Omental fat pad (tissue), 4 donors: Measurements from ENCODE around the gene CFAP100. TPM values are rescaled to one million over a fixed set of nuclear protein-coding genes. Genes with fewer than 3 reads are reported as not detected.

Experiments used
- ATAC-seq: fragments of 150-250 bp; one replicate; pipeline ENCODE4 v1.9.1; 2016; ENCODE audit warnings: mild to moderate bottlenecking, moderate library complexity; ENCODE audit not compliant: low FRiP score
- DNase-seq: peaks from one replicate; pipeline ENCODE4 v3.0.0-alpha.2; 2019; ENCODE audit warnings: low spot score
- CTCF ChIP-seq, 3 donors: fragments of 450-650 bp; IDR thresholded peaks; one replicate each; pipeline ENCODE4 v1.5.1; 2016 to 2017; ENCODE audit warnings: antibody characterized with exemption in 3 of 3, mild to moderate bottlenecking in 3 of 3, moderate library complexity in 2 of 3
- total RNA-seq, 4 donors: library from RNA; depleted of rRNA; stranded (reverse); fragments of >200 nt; gene quantifications; one replicate each; pipeline ENCODE4 v1.1.0, GENCODE V29; 2016

Gene CFAP100
- total RNA-seq, 4 donors from 2014 or later = not detected

DNA sequence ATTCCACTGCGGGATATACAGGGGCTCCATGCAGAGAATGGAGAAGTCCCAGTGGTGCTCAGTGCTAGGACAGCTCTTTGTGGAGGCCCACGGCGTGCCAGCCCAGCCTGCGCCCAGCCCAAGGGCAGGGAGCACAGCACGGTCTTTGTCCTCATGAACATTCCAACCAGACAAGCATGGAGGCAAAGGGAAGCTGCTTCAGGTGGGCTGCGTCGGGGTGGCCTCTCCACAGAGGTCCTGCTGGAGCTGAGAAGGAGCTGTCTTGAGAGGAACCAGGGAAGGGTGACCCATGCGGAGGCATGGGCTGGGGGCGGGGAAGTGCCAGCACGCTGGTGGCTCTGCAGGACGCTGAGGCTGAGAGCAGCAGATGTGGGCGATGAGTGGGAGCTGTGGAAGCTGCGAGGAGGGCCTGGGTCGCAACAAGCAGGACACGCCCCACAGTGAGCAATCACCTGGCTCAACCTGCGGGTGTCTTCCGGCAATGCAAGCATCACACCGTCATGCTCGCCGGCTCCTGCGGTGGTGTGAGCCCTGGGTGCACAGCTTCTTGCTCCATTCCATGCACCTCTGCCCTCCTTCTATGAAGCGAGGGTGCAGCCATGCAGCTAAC, 23.5 kb upstream of the CFAP100 start:
- TF ChIP-seq CTCF (IDR thresholded peaks at IDR 0.05) = no peak
- no peak for ATAC-seq

DNA sequence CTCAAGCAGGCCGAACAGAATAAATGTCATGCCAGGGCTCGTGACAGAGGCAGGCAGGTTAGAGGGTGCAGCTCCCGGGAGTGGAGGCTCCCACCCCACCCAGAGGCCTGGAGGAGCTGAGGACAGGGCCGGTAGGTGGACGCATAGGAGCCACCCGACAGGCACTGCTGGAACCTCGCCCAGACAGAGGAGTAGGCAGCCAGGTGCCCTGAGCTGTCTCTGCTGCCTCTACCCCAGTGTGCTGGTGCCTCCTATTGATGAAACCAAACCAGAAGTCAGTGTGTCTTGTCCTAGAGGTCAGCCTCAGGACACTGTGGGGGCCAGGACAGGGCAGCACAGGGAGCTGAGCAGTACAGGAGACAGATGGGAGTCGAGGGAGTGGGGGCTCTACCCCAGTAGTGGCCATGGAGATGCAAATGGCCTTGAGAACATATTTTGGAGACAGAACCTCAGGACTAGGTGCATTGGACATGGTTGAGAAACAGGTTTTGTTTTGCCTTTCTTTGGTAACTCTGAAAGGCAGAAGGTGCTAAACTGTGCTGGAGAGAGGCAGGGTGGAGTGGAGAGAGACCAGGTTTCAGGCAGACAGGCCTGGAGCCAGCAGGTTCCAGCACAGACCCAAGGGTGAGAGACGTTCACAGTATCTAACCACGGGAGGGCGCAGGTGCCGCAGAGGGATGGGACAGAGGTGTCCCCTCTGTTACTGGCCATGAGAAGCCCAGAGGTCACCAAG, 22.1 kb upstream of the CFAP100 start:
- TF ChIP-seq CTCF (IDR thresholded peaks at IDR 0.05) = no peak
- no peak for ATAC-seq
- no peak for DNase-seq

More for the DNA sequence above, 23.5 kb upstream of the CFAP100 start:
- DNase-seq = no peak

GRCh38 chr3:126373146-126373613, 21.5 kb upstream of the CFAP100 start:
- no peak for DNase-seq
- no peak for ATAC-seq
- no peak for TF ChIP-seq CTCF (IDR thresholded peaks at IDR 0.05)

- ATAC-seq (no peak), DNase-seq (no peak)
Measured at GRCh38 chr3:126373682-126374601, 20.8 kb upstream of the CFAP100 start.

DNA sequence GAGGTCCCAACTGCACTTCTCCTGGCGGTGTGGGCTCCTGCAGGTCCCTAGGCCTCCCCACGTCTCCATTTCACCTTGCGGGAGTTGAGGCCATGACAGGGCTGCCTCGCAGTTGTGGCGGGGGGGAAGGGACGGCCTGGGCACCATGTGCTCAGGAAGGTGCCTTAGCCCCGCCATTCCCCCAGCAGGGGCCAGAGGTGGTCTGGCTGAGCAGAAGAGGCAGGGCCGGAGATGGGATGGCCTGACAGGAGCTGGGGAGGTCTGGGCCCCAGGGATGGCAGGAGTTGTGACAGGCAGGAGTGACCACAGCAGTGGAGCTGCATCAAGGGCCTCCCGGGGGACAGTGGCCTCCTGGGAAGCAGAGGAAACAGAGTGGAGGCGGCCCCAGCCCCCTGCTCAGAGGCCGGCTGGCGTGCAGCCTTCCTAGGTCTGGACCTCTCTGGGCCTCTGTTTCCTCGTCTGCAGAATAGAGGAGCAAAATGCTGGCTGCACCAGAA, 18.8 kb upstream of the CFAP100 start:
- TF ChIP-seq CTCF (IDR thresholded peaks at IDR 0.05) = no peak
- ATAC-seq (no peak), DNase-seq (no peak)

More at GRCh38 chr3:126373682-126374601, 20.8 kb upstream of the CFAP100 start:
- no peak for TF ChIP-seq CTCF (IDR thresholded peaks at IDR 0.05)

- DNase-seq (no peak), ATAC-seq (no peak)
- TF ChIP-seq CTCF (IDR thresholded peaks at IDR 0.05) = no peak
Measured at GRCh38 chr3:126376444-126376843, 18.3 kb upstream of the CFAP100 start.
